GM18870 (cell line): ENCODE results near the gene NAPSA.
"Not testable (repeated sequence)": the region's sequence is repeated elsewhere in the genome, so short reads cannot be mapped to it uniquely, and the experiment has no call there.

Source experiments
- ATAC-seq: cut with Tn5 transposase; IDR thresholded peaks from one replicate; pipeline ENCODE4 v1.9.1; 2021; ENCODE audit warnings: moderate library complexity; ENCODE audit not compliant: unreplicated experiment

Gene NAPSA

GRCh38 chr19:50361290-50362029 lies 4.0 kb downstream of the NAPSA start:
- ATAC-seq, result no peak

GRCh38 chr19:50359328-50359818 lies 6.1 kb downstream of the NAPSA start:
- ATAC-seq, result no peak

GRCh38 chr19:50358483-50359327 lies 6.7 kb downstream of the NAPSA start:
- ATAC-seq, result no peak

- ATAC-seq, result no peak
Measured at GRCh38 chr19:50357178-50358100, 8.0 kb downstream of the NAPSA start.

- no peak for ATAC-seq
Measured at GRCh38 chr19:50356691-50357177, 8.7 kb downstream of the NAPSA start.

- ATAC-seq, result not testable (repeated sequence)
Measured at GRCh38 chr19:50353487-50353880, 12.0 kb downstream of the NAPSA start.

GRCh38 chr19:50352242-50352641 lies 13.2 kb downstream of the NAPSA start:
- no peak for ATAC-seq

GRCh38 chr19:50349277-50350057 lies 16.0 kb downstream of the NAPSA start:
- no peak for ATAC-seq

- ATAC-seq, result peak; percentile 58
Measured at GRCh38 chr19:50347089-50347581, 18.3 kb downstream of the NAPSA start.

GRCh38 chr19:50344661-50345318 lies 20.6 kb downstream of the NAPSA start:
- no peak for ATAC-seq

GRCh38 chr19:50341091-50341564 lies 24.3 kb downstream of the NAPSA start:
- peak; percentile 64 for ATAC-seq

- ATAC-seq, result no peak
Measured at GRCh38 chr19:50340331-50340730, 25.1 kb downstream of the NAPSA start.

GRCh38 chr19:50337031-50337430 lies 28.4 kb downstream of the NAPSA start:
- ATAC-seq, result not testable (repeated sequence)

- no peak for ATAC-seq
Measured at GRCh38 chr19:50334741-50335421, 30.6 kb downstream of the NAPSA start.

GRCh38 chr19:50333737-50334617 lies 31.5 kb downstream of the NAPSA start:
- peak; percentile 24 for ATAC-seq

GRCh38 chr19:50333235-50333736 lies 32.2 kb downstream of the NAPSA start:
- peak; percentile 40 for ATAC-seq
